WI38 (cell line): ENCODE measurements around the gene PGF.

Experiments used
- H3K4me3 ChIP-seq: 2 replicates; pipeline ENCODE4 v1.5.1; 2011; ENCODE audit warnings: low read depth, mild to moderate bottlenecking, control low read depth, low read length
- CTCF ChIP-seq: IDR thresholded peaks from 2 replicates; pipeline ENCODE4 v1.5.1; 2012; ENCODE audit warnings: low read depth, mild to moderate bottlenecking, control low read depth, low read length

Gene PGF

GRCh38 chr14:74988131-74988530, 32.7 kb upstream of the PGF start:
- H3K4me3 ChIP-seq: no peak overlapping the region
- no peak for TF ChIP-seq CTCF

GRCh38 chr14:74985806-74986205, 30.4 kb upstream of the PGF start:
- H3K4me3 ChIP-seq: no peak overlapping the region
- TF ChIP-seq CTCF: no peak

- no peak for TF ChIP-seq CTCF
Observed at GRCh38 chr14:74985028-74985310, 29.6 kb upstream of the PGF start.

GRCh38 chr14:74984236-74985027, 29.0 kb upstream of the PGF start:
- H3K4me3 ChIP-seq: no peak overlapping the region
- TF ChIP-seq CTCF: no peak

More at GRCh38 chr14:74985028-74985310, 29.6 kb upstream of the PGF start:
- H3K4me3 ChIP-seq: no peak overlapping the region

GRCh38 chr14:74983343-74983742, 27.9 kb upstream of the PGF start:
- no peak for TF ChIP-seq CTCF
- no peak overlapping the region for H3K4me3 ChIP-seq

- TF ChIP-seq CTCF: no peak
Observed at GRCh38 chr14:74982661-74983060, 27.3 kb upstream of the PGF start.

GRCh38 chr14:74981833-74982232, 26.4 kb upstream of the PGF start:
- no peak for TF ChIP-seq CTCF
- no peak overlapping the region for H3K4me3 ChIP-seq

More at GRCh38 chr14:74982661-74983060, 27.3 kb upstream of the PGF start:
- H3K4me3 ChIP-seq: no peak overlapping the region
